ENCODE data around the gene ZEB2.
A peak's percentile ranks its signal among the peaks of the same experiment; 100 is the strongest.

Gene ZEB2

GRCh38 chr2:144379851-144380311 lies 140.0 kb downstream of the ZEB2 start:
- no peak for TF ChIP-seq CTCF (conservative IDR thresholded peaks at IDR 0.05; ENCODE audit: low read length)
- no peak overlapping the region for H3K4me3 ChIP-seq (ENCODE audit: low read length)
- DNase-seq (ENCODE audit: low read depth), result no peak

GRCh38 chr2:144378551-144378950 lies 141.4 kb downstream of the ZEB2 start:
- no peak overlapping the region for H3K4me3 ChIP-seq (ENCODE audit: low read length)
- no peak for TF ChIP-seq CTCF (conservative IDR thresholded peaks at IDR 0.05; ENCODE audit: low read length)
- DNase-seq (ENCODE audit: low read depth), result peak; percentile 55

- no peak for TF ChIP-seq CTCF (conservative IDR thresholded peaks at IDR 0.05; ENCODE audit: low read length)
- DNase-seq (ENCODE audit: low read depth), result peak; percentile 57
- H3K4me3 ChIP-seq (ENCODE audit: low read length), result no peak overlapping the region
These were observed 142.0 kb downstream of the ZEB2 start for GRCh38 chr2:144377914-144378313.

GRCh38 chr2:144376926-144377325 lies 143.0 kb downstream of the ZEB2 start:
- TF ChIP-seq CTCF (conservative IDR thresholded peaks at IDR 0.05; ENCODE audit: low read length), result no peak

GRCh38 chr2:144376460-144376859 lies 143.5 kb downstream of the ZEB2 start:
- DNase-seq (ENCODE audit: low read depth), result no peak
- TF ChIP-seq CTCF (conservative IDR thresholded peaks at IDR 0.05; ENCODE audit: low read length), result no peak
- H3K4me3 ChIP-seq (ENCODE audit: low read length), result no peak overlapping the region

More at GRCh38 chr2:144376926-144377325, 143.0 kb downstream of the ZEB2 start:
- H3K4me3 ChIP-seq (ENCODE audit: low read length), result no peak overlapping the region
- peak; percentile 55 for DNase-seq (ENCODE audit: low read depth)

GRCh38 chr2:144374163-144374661 lies 145.7 kb downstream of the ZEB2 start:
- no peak for TF ChIP-seq CTCF (conservative IDR thresholded peaks at IDR 0.05; ENCODE audit: low read length)
- DNase-seq (ENCODE audit: low read depth), result no peak

GRCh38 chr2:144372410-144373080 lies 147.4 kb downstream of the ZEB2 start:
- no peak for TF ChIP-seq CTCF (conservative IDR thresholded peaks at IDR 0.05; ENCODE audit: low read length)
- peak; percentile 54 for DNase-seq (ENCODE audit: low read depth)
- no peak overlapping the region for H3K4me3 ChIP-seq (ENCODE audit: low read length)

More at GRCh38 chr2:144374163-144374661, 145.7 kb downstream of the ZEB2 start:
- no peak overlapping the region for H3K4me3 ChIP-seq (ENCODE audit: low read length)

Measured in AG10803 (cell line).